H7 (cell line): ENCODE data around the gene JAG1. TPM values are rescaled to one million over a fixed set of nuclear protein-coding genes. Genes with fewer than 3 reads are reported as not detected.

ENCODE experiments used
- DNase-seq: peaks from one replicate; pipeline ENCODE4 v3.0.0; 2012
- H3K27me3 ChIP-seq: 2 replicates; pipeline ENCODE4 v1.6.0; 2011; ENCODE audit warnings: mild to moderate bottlenecking, low read length; ENCODE audit not compliant: control insufficient read depth, insufficient read depth
- H3K36me3 ChIP-seq: replicated peaks from 2 replicates; pipeline ENCODE4 v1.5.1; 2011; ENCODE audit warnings: low read length; ENCODE audit not compliant: control insufficient read depth, insufficient read depth
- H3K4me3 ChIP-seq: 2 replicates; pipeline ENCODE4 v1.5.1; 2011; ENCODE audit warnings: low read depth, mild to moderate bottlenecking, control low read depth, low read length, moderate library complexity; ENCODE audit not compliant: insufficient read depth
- total RNA-seq: library from RNA; depleted of rRNA; stranded (reverse); fragments of >200 nt; shearing (Covaris generic); gene quantifications from 2 replicates; pipeline ENCODE4 v1.2.3, GENCODE V29; 2014

Gene JAG1
- total RNA-seq, 1 experiment from 2014 or later, result 21.9 TPM

DNA sequence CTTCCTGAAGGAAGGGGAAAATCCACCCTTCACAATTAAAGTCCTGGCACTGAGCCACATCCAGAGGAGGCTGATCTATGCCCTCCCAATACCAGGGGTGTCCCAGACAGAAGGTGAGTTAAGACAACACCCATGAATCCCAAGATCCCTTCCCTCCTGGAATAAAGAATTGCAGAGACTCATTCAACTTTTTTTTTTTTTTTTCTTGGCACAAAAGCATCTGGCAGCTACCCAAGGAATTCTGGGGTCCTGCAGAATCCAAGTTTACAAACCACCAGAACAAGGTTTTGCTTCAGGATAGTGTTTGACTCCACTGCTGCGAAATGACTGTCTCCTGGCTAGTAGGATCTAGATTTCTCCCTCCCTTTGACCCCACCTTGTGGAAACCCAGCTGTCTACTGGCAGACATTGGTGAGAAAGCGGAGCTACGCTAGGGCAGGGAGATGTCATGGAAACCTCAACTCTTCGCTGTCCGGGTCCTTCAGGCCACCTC, 37.4 kb downstream of the JAG1 start:
- H3K36me3 ChIP-seq, result peaks cover 17% of the 10 kb centered on the region
- no peaks in the 10 kb centered on the region for H3K27me3 ChIP-seq
- no peak for DNase-seq
- H3K4me3 ChIP-seq, result no peak overlapping the region

DNA sequence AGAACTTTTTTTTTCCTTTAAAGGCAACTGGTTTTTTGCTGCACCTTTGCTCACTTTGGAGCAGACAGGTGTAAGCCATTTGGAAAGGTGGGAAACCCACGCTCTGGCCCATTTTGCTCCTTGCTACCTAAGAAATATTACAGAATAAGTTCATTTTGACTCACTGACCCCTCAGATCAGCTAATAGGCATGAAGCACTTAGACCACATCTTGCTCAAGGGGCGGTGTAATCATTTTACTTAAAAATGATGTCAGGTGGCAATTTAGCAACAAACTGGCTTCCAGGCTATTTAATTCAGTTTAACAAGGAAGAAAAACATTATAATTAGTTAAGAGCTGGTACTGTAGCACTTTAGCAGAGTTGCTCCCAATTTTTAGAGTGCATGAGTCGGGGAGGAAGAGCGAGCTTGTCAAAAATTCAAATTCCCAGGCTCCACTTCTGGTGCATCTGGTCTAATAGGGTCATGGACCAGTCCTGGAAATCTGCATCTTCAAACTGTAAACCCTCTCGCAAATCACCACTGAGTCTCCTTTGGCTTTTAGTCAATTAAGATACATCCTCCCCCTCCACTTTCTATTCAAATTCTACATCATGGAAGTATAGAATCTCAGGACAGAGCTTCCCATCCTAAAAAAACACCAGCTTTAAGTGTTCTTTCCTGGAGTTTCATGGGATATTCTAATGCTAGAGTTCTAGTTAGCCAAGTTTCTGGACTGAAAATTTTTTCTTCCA, 38.2 kb downstream of the JAG1 start:
- no peak for DNase-seq
- peaks cover 13% of the 10 kb centered on the region for H3K36me3 ChIP-seq
- H3K4me3 ChIP-seq, result no peak overlapping the region
- no peaks in the 10 kb centered on the region for H3K27me3 ChIP-seq

DNA sequence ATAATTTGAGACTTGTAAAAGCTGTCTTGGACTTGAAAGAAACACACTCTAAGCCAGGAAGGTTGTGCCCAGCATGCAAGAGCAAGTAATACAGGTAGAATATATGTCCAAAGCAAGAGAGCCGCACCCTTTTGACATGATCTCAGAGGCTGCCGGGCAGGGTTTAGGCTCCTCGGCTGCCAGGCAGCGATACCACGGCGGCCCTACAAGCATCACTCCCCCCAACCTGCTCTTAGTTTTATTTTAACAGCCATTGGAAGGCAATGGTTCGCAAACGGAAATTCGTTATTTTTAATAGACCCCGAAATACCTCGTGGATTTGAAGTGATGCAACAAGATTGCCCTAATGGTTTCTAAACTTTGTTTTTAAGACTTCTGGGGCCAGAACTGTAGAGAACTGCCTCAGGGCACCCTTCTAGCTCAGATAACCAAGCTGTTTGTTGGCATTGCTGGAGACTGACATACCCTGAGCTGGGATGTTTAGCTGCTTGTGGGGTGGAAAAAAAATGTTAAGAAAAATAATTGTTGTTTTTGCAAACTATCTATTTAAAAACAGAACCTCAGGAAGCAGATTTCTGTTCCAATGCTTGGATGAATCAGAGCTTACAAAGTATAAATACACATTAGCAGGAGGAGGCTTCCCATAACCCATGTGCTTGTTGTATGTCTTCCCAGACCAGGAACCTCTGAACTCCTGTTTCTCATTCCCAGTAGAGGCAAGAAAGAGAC, 39.0 kb downstream of the JAG1 start:
- H3K36me3 ChIP-seq, result peaks cover 7% of the 10 kb centered on the region
- H3K27me3 ChIP-seq, result no peaks in the 10 kb centered on the region
- DNase-seq, result no peak
- H3K4me3 ChIP-seq, result no peak overlapping the region

DNA sequence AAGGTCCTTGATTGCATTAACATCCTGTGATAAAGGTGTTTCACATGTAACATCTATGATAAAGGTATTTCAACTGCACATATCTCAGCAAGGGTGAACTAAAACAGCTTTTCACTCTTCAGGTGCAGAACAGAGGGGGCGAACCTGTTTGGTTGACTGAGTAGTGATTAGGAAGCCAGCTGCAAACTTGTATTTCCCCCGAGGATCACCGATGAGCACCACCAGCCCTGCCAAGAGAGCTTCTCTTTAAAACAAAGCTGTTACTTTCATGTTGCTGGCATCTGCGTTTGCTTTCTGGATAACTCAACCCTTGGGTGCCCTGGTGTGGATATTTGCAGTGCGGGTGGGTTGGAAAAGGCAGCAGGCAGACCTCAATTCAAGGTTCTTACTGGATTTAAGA, 39.6 kb downstream of the JAG1 start:
- DNase-seq, result no peak
- Histone ChIP-seq H3K4me3 (no peak overlapping the region), H3K27me3 (no peaks in the 10 kb centered on the region), H3K36me3 (peaks cover 1% of the 10 kb centered on the region)

DNA sequence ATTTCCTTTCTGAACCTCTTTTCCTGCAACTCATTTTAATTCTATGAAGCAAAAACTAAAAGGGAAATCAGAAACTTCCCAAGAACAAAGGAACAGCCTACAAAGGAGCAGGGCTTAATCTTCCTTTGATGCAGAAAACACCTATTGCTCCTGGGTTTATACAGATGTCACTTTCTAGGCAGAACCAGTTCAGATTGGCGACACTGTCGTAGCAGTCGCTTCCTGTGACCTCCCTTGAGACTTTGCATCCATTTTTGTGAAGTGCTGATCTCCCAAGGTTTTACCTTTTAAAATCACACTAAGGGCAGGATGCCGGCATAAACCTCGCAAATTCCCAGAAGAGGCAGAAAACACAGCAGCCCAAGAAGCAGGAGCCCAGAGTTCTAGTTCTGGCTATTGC, 40.1 kb downstream of the JAG1 start:
- H3K36me3 ChIP-seq, result no peaks in the 10 kb centered on the region
- no peak overlapping the region for H3K4me3 ChIP-seq
- no peaks in the 10 kb centered on the region for H3K27me3 ChIP-seq
- no peak for DNase-seq

DNA sequence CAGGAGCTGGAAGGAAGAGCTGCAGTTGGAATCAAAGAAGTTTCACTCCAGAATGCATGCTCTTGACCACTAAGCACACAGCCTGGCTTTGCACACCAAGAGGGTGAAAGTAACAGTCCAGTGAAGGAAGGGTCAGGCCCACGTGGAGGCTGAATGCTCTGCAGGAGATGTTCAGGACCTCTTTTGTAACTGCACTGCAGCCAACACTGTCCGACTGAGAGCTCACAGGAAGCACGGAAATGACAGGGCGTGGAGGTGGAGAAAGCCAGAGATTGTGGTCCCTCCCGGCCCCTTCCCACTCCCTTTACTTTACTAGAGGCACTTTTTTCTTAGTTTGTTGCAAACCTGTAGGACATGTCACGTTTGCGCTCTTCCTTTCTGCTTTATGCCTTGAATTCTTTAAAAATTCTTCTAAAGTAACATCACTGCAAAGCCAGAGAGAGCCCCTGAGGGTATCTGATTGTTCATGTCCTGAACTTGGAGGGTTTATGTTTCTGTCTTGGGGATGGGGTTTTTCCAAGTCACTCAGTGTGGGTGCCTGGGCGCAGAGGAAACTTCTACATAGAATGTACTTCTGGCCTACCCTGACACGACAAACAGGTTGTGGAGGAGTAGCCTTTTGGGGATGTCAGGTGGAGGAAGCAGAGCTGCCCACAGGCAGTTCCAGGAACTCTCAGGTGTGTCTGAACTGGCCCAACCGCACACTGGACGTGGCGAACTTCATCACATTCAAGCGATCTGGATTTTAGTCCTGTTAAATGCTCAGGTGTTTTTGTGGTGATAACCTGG, 40.9 kb downstream of the JAG1 start:
- Histone ChIP-seq H3K4me3 (no peak overlapping the region), H3K36me3 (no peaks in the 10 kb centered on the region), H3K27me3 (no peaks in the 10 kb centered on the region)
- DNase-seq, result no peak

DNA sequence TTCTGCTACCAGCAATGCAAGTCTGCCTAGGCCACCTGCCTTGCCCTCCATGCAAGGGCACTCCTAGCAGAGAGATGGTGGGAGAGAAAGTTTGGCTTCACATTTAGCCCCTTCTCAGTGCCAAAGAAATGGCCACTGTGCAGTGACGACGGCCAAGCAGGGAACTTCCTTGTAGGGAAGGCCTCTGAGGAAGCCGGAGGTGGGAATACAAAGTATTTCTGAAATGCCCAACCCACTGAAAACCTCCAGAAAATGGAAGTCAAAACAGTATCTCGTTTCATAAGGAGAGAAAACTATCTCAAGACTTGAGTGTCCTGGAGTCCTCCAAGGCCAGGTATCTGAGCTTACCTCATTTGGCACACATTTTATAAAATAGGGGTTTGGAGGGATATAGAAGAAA, 42.7 kb downstream of the JAG1 start:
- Histone ChIP-seq H3K27me3 (no peaks in the 10 kb centered on the region), H3K36me3 (no peaks in the 10 kb centered on the region), H3K4me3 (no peak overlapping the region)
- DNase-seq, result no peak

DNA sequence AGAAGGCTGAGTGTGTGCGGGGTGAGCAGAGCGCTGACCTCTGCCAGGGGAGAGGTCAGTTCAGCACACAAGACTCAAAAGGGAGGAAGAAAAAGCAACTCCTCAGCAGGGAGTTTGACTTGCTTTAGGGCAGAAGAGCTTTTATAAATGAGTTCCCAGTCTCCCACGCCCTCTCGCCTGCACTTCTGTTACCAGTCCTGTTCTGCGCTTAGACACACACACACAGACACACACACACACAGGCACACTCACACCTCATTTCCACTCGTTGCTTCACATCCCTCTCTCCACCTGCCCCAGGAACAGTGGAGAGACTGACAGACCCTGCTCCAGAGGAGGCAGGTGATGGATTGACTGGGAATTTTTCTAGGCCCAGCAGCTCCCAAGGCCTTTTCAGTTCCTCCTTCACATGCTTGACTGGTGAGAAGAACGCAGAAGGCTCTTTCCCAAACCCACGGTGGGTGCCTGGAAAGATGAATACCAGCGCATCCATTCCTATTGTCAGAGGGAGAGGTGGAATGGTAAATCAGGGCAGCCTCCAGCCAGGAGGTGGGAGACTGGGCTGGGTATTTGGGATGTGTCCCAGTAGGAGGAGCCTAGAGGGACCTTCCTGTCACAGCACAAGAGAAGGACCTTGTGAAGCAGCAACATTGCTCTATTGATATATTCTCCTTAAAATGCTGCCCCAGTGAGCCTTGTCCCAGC, 43.7 kb downstream of the JAG1 start:
- no peaks in the 10 kb centered on the region for H3K27me3 ChIP-seq
- no peak for DNase-seq
- H3K4me3 ChIP-seq, result no peak overlapping the region
- no peaks in the 10 kb centered on the region for H3K36me3 ChIP-seq

DNA sequence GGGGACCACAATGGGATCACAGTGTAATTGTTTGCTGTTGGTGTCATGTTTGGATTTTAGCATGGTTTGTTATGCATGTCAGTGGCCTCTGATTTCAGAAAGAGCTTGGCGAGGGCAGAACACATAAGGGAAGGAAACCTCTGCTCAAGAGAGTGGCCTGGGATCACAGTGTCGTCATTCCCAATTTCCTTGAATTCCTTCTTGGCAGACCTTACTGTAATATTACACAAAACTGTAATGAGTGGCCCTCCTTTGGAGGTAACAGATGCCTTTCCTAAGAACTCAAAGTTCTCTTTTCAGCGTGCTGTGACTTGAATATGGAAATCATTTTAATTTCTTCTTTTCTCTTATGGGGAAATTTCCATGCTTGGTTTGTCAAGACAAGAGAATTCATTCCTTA, 46.9 kb downstream of the JAG1 start:
- Histone ChIP-seq H3K27me3 (no peaks in the 10 kb centered on the region), H3K36me3 (no peaks in the 10 kb centered on the region), H3K4me3 (no peak overlapping the region)
- DNase-seq, result no peak

DNA sequence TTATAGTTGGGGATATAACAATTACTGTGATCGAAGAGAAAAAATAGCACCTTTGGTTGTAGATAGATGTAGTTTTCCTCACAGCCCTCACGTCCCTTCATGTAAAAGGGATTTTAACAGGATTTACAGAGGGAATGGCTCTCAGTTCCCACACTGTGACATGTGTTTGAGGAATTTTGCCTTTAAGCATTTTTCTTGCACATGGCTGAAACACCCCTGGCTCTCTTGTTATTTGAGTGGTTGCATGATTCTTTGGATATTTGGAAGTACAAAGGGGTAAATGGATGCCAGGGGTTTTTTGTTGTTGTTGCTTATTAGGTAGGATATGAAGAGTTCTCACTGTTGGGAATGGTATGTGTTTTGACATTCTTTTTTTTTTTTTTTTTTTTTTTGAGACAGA, 48.2 kb downstream of the JAG1 start:
- no peaks in the 10 kb centered on the region for H3K27me3 ChIP-seq
- DNase-seq, result no peak
- H3K36me3 ChIP-seq, result no peaks in the 10 kb centered on the region
- no peak overlapping the region for H3K4me3 ChIP-seq

DNA sequence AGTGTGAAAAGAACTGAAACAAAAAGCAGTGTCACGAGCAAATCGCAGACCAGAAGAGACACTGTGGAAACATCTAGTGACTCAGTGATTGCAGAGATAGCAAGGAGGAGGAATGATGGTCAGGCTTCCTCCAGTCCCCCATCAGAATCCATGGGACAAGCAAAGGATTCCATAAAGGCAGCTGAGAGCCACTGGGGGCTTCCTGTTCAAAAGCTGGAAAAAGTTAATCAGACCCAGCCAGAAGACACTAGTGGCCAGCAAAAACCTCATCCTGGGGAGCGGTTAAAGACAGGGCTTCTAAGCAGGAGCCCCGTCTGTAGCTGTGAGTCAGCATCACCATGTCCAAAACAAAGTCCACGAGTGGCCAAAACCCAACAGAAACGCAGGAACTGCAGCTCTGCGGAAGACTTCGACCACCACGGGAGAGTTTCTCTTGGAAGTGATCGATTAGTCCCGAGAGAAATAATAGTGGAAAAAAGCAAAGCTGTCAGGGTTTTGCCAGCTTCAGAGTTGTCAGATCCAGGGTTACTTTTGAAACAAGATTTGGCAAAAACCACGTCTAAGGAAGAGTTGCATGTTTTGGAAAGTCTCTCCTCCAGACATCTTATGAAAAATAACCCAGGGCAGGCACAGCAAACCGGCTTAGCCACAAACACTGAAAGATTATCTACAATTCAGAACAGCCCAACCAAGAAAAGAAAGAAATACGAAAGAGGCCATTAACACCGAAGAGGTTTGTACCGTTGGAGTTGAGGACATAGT, 51.0 kb downstream of the JAG1 start:
- Histone ChIP-seq H3K36me3 (no peaks in the 10 kb centered on the region), H3K27me3 (no peaks in the 10 kb centered on the region), H3K4me3 (no peak overlapping the region)
- DNase-seq, result no peak

DNA sequence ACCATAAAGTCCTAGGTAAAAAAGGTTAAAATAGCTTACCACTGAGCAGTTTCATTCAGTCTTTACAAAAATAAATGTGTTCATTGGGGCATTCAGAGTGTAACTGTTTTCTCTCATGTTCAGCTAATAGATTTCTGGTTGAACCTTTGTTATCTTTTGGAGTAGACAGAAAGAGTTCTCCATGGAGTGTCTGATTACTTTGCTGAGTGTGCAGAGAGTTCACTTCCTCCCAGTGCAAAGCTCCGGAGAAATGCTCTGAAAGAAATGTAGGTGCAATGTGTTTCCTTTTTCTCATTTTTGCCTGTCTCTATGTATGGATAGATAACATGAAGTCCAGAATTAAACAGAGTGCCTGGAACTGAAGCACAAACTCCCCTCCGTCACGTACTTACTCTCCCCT, 52.6 kb downstream of the JAG1 start:
- H3K27me3 ChIP-seq, result no peaks in the 10 kb centered on the region
- H3K4me3 ChIP-seq, result no peak overlapping the region

DNA sequence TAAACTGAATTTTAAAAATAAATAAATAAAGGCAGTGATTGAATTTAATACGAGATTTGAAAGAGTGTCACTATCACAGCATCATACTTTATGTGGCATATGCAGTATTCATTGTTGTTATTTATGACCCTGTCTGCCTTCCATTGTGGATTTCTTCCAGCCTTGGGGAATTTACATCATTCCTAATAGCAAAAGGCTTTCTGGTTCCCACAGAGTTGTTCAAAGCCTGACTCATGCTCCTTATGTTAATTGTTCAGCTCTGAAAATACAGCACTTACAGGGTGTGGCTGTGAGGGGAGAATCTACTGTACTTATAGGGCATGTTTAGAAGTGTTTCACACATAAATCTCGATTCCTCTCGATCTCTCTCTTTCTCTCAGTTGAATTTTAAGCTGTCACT, 54.4 kb downstream of the JAG1 start:
- Histone ChIP-seq H3K4me3 (no peak overlapping the region), H3K36me3 (no peaks in the 10 kb centered on the region), H3K27me3 (no peaks in the 10 kb centered on the region)
- DNase-seq, result no peak

More for the DNA sequence above, 52.6 kb downstream of the JAG1 start:
- no peaks in the 10 kb centered on the region for H3K36me3 ChIP-seq
- no peak for DNase-seq
